COLO829 (cell line): ENCODE measurements around the gene CHST3.
"Not testable (repeated sequence)": the region's sequence is repeated elsewhere in the genome, so short reads cannot be mapped to it uniquely, and the experiment has no call there.

Experiments
- DNase-seq: peaks from one replicate; pipeline ENCODE4 v3.0.0; 2012; ENCODE audit warnings: low spot score

The CHST3 gene

DNA sequence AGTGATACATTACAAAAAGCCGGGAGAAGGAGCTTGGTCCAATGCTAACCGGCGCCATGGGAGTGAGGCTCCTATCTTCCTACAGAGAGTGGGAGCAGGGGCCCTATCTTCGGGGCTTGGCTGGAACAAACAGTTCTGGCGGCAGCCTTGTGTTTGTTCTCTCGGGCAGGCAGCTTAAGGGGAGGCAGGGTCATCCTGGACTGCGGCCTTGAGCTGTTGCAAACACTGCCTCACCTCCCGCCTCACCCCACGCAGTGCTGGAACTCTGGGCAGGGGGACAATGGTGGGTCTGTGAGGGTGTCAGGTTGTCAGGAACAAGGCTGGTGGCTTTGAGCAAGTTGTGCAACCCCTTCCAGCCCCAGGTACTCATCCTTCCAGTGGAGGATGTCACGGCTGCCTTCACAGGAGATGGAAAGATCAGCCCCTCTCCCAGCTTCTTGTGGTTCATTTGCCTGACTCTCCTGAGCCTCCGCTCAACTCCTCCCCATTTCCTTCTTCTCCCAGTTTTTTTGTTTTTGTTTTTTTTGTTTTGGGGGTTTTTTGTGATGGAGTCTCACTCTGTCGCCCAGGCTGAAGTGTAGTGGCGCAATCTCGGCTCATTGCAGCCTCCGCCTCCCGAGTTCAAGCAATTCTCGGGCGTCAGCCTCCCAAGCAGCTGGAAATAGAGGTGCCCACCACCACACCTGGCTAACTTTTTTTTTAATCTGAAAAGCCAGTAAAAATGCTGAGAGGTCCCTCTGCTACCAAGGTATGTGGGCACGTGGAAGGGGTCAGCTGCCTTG, 66.8 kb downstream of the CHST3 start:
- no peak for DNase-seq

GRCh38 chr10:72031706-72032105, 67.5 kb downstream of the CHST3 start:
- DNase-seq: no peak

DNA sequence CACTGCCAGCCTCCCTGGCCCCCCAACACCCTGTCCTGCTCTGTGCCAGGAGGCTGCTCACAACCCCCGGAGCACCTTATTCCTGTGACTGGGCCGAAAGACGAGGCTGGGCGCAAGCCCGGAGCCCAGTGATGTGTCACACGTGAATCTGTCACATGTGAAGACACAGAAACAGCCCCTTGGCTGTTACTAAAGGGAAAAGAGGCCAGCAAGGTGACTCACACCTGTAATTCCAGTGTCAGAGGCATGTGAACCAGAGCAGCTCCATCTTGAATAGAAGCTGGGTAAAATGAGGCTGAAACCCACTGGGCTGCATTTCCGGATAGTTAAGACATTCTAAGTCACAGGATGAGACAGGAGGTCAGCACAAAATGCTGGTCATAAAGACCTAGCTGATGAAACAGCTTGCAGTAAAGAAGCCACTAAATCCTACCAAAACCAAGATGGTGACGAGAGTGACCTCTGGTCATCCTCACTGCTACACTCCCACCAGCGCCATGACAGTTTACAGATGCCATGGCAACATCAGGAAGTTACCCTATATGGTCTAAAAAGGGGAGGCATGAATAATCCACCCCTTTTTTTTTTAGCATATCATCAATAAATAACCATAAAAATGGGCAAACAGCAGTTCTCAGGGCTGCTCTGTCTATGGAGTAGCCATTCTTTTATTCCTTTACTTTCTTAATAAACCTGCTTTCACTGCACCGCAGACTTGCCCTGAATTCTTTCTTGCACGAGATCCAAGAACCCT, 68.4 kb downstream of the CHST3 start:
- not testable (repeated sequence) for DNase-seq

GRCh38 chr10:72034040-72034499, 69.9 kb downstream of the CHST3 start:
- DNase-seq: peak; percentile 6

DNA sequence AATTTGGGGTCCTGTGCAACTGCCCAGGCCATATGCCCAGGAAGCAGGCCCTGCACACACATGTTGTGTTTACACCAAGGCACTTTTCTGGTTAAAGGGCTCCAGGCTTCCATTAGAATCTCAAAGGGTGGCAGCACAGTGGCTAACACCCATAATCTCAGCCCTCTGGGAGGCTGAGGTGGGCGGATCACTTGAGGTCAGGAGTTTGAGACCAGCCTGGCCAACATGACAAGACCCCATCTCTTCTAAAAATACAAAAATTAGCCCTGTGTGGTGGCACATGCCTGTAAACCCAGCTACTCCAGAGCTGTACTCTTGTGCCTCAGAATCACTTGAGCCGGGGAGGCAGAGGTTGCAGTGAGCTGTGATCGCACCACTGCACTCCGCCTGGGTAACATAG, 70.6 kb downstream of the CHST3 start:
- DNase-seq: no peak

DNA sequence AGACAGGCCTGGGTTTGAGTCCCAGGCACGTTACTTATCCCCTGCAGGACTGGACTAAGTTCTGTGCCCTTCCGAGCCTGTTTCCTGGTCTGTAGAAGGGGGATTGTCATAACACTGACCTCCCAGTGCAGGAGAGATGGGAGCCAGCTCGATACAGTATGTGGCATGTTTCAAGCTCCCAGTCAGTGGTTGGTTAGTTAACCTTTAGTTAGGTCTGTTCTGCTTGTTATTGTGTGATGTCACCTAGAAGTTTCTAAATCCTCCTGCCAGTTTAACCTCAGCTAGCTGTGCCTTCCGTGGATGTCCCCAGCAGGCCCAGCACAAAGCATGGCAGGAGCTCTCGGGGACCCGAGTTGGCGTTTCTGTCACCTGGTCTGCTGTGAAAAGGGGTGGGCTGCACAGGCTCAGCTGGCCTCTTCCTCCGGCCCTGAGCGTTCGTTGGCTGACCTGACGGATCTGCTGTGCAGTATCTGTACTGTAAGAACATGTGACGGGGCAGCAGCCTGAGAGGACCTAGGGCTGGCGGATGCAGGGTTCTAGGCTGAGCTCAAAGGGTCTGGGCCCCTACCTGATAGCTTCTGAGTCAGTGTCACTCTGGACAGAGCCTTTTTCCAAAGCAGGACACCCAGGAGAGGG, 71.2 kb downstream of the CHST3 start:
- no peak for DNase-seq

DNA sequence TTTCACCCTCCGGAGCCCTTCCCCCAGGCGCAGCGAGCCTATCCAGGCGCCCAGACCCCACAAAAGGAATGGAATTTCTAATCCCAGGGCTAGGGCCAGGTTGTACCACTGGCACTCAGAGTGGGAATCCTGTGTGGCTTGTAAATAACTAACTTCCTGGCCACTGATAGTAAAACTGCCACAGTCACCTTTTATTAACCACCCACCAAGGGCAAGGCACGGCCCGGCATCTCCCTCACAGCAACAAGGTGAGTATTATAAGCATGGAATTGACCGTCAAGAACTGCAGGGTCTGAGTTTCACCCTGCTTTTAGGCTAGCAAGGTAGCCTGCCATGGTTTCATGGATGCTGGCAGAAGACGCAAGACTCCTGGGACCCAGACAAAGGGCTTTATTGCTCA, 73.1 kb downstream of the CHST3 start:
- DNase-seq: no peak

DNA sequence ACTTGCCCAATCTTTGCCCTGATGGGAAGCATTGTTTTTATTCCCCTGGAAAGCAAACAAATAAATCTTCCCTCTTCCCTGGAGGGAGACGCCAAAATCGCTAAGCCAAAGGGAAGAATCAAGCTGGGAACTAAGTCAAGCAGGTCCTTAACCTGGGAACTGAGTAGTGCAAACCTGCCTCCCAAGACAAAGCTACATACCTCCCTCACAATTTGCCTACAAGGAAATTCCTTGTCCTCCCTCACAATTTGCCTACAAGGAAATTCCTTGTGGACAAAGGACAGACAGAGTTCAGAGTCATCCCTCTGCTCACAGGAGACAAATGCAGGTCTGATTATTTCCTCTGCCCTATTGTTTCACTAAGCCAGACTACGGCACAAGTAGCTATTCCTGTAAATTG, 73.6 kb downstream of the CHST3 start:
- DNase-seq: no peak

- no peak for DNase-seq
These were observed 74.3 kb downstream of the CHST3 start for GRCh38 chr10:72038458-72039001.

- no peak for DNase-seq
These were observed 75.2 kb downstream of the CHST3 start for GRCh38 chr10:72039377-72039776.

GRCh38 chr10:72041491-72041890, 77.3 kb downstream of the CHST3 start:
- no peak for DNase-seq

- DNase-seq: no peak
These were observed 79.0 kb downstream of the CHST3 start for GRCh38 chr10:72043016-72043834.

GRCh38 chr10:72044417-72045041, 80.3 kb downstream of the CHST3 start:
- DNase-seq: peak; percentile 17

GRCh38 chr10:72045586-72045985, 81.4 kb downstream of the CHST3 start:
- no peak for DNase-seq

DNA sequence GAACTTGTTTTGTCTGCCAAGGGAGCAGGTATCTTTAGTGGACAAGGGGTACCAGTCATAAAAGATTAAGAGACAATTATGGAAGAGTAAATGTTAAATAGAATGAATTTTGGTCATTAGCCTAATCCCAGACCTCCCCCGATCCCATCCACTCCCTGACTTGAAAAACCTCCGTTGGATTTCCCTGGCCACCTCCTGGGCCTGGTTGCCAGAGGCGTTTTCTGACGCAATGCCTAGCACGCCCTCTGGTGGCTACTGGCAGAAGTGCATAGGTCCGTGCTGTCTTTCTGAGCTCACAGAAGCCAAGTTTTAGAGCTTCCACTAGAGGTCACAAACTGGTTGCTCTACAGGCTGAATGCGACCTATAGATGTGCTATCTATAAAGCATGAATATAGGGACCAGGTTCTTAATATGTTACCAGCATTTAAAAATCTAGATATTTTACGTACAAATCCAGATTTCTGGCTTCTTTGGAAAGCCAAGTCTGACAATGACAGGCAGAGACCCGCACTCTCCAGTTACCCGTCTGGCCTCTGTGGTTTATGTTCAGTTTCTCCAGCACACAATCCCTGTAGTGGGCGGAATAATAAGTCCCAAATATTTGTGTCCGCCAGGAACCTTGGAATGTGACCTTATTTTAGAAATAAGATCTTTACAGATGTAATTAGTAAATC, 84.4 kb downstream of the CHST3 start:
- DNase-seq: peak; percentile 90

- no peak for DNase-seq
These were observed 85.3 kb downstream of the CHST3 start for GRCh38 chr10:72049472-72049871.

DNA sequence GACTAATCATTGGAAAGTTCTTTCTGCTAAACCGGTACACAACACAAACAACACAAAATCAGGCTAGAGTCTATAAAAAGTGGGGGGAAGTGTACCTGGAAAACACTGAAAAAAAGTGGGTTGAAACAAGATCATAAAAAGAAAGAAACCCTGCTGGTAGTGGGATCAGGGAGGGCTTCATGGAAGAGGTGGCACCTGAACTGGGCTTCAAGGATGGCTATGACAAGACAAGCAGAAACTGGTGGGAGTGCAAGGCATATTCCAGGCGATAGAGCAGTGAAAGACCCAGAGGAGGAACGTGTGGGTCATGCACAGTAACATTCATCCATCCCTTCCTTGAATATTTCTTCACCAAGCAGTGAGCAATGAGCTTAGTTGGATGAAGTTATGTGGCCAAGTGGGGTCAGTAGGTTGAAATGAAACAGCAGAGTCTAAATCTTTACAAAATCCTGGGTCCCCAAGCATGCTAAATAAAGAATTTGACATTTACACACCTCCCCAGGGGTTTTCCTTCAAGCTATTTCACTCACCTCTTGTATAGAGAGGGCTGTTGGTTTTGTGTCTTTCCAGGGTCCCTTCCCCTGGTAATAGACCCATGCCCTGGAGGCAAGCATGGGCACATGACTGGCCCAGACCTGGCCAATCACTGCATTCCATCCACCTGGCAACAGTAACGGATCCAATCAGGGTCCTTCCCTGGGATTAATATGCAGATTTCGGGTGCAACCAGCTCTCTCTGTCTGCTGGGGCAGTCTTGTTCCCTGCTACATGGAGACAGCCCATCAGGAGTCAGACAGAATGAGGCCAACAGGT, 86.0 kb downstream of the CHST3 start:
- no peak for DNase-seq

DNA sequence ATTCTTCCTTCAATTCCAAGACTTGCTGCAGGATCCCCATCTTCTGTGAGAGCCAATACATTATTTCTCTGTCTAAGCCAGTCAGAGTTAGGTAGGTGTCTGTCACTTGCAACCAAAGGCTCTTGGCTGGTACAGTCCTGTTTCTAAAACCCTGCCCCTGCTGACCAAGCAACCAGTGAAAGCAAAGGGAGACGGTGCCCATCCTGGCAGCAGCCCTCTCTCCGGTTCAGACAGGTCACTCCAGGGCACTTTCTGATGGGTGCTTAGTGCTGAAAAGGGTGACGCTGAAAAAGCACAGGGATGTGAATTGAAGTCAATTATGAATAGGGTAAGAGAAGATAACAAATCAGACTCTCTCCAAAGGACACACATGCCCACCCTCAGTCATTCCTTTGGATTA, 86.7 kb downstream of the CHST3 start:
- DNase-seq: no peak

GRCh38 chr10:72053690-72054089, 89.5 kb downstream of the CHST3 start:
- no peak for DNase-seq

- DNase-seq: no peak
These were observed 91.9 kb downstream of the CHST3 start for GRCh38 chr10:72056113-72056512.
